Measurements from ENCODE around the gene REG1B.
A peak's percentile ranks its signal among the peaks of the same experiment; 100 is the strongest.

The REG1B gene

GRCh38 chr2:79071078-79071477, 16.7 kb downstream of the REG1B start:
- TF ChIP-seq USF1 (IDR thresholded peaks at IDR 0.05) (no peak), FOXM1 (IDR thresholded peaks at IDR 0.05; ENCODE audit: borderline replicate concordance, low read depth) (no peak), TEAD4 (IDR thresholded peaks at IDR 0.05) (no peak), CREB1 (IDR thresholded peaks at IDR 0.05; ENCODE audit: low read depth) (no peak), EP300 (IDR thresholded peaks at IDR 0.05; ENCODE audit: borderline replicate concordance) (no peak), EGR1 (IDR thresholded peaks at IDR 0.05) (no peak), CEBPB (IDR thresholded peaks at IDR 0.05) (no peak), RAD21 (IDR thresholded peaks at IDR 0.05; ENCODE audit: low read depth) (no peak), TAF1 (IDR thresholded peaks at IDR 0.05; ENCODE audit: low read depth) (no peak), ZBTB7A (IDR thresholded peaks at IDR 0.05; ENCODE audit: low read depth) (no peak), TCF12 (IDR thresholded peaks at IDR 0.05; ENCODE audit: low read depth) (no peak), YY1 (IDR thresholded peaks at IDR 0.05; ENCODE audit: low read depth) (no peak), NFIC (IDR thresholded peaks at IDR 0.05) (no peak), MAX (IDR thresholded peaks at IDR 0.05) (no peak)
- TF ChIP-seq, protein P1, sequence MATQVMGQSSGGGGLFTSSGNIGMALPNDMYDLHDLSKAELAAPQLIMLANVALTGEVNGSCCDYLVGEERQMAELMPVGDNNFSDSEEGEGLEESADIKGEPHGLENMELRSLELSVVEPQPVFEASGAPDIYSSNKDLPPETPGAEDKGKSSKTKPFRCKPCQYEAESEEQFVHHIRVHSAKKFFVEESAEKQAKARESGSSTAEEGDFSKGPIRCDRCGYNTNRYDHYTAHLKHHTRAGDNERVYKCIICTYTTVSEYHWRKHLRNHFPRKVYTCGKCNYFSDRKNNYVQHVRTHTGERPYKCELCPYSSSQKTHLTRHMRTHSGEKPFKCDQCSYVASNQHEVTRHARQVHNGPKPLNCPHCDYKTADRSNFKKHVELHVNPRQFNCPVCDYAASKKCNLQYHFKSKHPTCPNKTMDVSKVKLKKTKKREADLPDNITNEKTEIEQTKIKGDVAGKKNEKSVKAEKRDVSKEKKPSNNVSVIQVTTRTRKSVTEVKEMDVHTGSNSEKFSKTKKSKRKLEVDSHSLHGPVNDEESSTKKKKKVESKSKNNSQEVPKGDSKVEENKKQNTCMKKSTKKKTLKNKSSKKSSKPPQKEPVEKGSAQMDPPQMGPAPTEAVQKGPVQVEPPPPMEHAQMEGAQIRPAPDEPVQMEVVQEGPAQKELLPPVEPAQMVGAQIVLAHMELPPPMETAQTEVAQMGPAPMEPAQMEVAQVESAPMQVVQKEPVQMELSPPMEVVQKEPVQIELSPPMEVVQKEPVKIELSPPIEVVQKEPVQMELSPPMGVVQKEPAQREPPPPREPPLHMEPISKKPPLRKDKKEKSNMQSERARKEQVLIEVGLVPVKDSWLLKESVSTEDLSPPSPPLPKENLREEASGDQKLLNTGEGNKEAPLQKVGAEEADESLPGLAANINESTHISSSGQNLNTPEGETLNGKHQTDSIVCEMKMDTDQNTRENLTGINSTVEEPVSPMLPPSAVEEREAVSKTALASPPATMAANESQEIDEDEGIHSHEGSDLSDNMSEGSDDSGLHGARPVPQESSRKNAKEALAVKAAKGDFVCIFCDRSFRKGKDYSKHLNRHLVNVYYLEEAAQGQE (IDR thresholded peaks at IDR 0.05; ENCODE audit: low read depth): no peak

DNA sequence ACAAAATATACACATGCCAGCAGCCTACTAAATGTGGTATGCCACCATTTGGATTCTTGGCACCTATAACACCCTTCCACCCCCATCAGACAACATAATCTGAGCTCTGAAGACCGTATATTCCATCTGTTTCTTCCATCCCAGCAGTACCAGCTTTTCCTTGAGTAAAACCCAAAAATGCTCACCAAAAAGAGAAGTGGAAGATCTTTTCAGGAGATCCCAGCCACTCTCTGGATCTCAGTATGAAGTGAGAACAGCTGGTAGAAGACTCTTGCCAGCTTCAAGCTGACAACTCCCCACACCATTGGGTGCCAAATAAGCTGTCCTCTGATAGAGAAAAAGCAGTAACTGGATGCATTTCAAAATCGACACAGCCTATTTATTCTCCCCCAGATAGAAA, 22.6 kb downstream of the REG1B start:
- no peak for TF ChIP-seq USF1 (IDR thresholded peaks at IDR 0.05)
- no peak for TF ChIP-seq EP300 (IDR thresholded peaks at IDR 0.05; ENCODE audit: borderline replicate concordance)
- no peak for TF ChIP-seq YY1 (IDR thresholded peaks at IDR 0.05; ENCODE audit: low read depth)
- TF ChIP-seq EGR1 (IDR thresholded peaks at IDR 0.05): no peak
- no peak for TF ChIP-seq RAD21 (IDR thresholded peaks at IDR 0.05; ENCODE audit: low read depth)
- TF ChIP-seq TAF1 (IDR thresholded peaks at IDR 0.05; ENCODE audit: low read depth): no peak
- TF ChIP-seq, protein P1 (IDR thresholded peaks at IDR 0.05; ENCODE audit: low read depth): no peak
- TF ChIP-seq FOXM1 (IDR thresholded peaks at IDR 0.05; ENCODE audit: borderline replicate concordance, low read depth): no peak
- TF ChIP-seq TEAD4 (IDR thresholded peaks at IDR 0.05): no peak
- TF ChIP-seq MAX (IDR thresholded peaks at IDR 0.05): no peak
- no peak for TF ChIP-seq CEBPB (IDR thresholded peaks at IDR 0.05)
- no peak for TF ChIP-seq TCF12 (IDR thresholded peaks at IDR 0.05; ENCODE audit: low read depth)
- TF ChIP-seq NFIC (IDR thresholded peaks at IDR 0.05): no peak
- no peak for TF ChIP-seq CREB1 (IDR thresholded peaks at IDR 0.05; ENCODE audit: low read depth)

DNA sequence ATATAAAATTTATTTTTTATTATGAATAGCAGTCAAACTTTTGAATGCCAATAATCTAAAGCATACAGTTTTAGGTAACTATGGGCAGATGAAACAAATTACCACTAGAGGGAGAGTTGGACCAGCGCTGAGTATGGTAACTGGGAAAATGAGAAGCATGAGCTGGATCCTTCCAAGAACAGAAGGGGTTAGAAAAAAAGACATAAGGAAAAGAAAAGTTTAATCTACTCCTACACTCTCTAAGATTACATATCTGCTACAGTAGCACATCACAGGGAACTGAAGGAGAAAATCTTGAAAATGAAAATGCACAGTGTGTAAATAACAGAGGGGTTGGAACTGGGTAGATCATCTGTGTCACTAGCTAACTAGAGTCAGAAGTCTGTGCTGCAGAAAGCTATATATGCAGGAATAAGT, 46.8 kb downstream of the REG1B start:
- TF ChIP-seq RAD21 (IDR thresholded peaks at IDR 0.05; ENCODE audit: low read depth): peak; percentile 46
- TF ChIP-seq EGR1 (IDR thresholded peaks at IDR 0.05): no peak

DNA sequence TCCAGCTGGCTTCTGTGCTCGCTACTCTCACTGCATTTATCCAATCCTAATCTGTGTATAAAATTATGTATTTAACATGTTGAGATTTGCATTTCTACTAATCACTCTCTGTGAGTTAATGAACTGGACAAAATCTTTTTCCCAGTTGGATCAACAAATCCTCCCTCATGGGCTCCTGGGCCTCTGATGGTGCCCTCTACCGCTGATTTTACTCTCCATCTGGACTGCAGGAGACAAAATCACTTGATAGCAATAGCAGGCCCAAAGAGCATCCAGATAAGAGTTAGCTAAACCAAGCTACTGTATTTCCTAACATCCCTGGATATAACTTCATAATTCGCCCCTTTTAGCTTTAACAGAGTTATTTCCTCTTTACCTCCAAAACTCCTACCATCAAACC, 47.8 kb downstream of the REG1B start:
- no peak for TF ChIP-seq ZBTB7A (IDR thresholded peaks at IDR 0.05; ENCODE audit: low read depth)
- no peak for TF ChIP-seq YY1 (IDR thresholded peaks at IDR 0.05; ENCODE audit: low read depth)
- no peak for TF ChIP-seq NFIC (IDR thresholded peaks at IDR 0.05)
- no peak for TF ChIP-seq RAD21 (IDR thresholded peaks at IDR 0.05; ENCODE audit: low read depth)
- no peak for TF ChIP-seq MAX (IDR thresholded peaks at IDR 0.05)
- TF ChIP-seq USF1 (IDR thresholded peaks at IDR 0.05): no peak
- TF ChIP-seq TCF12 (IDR thresholded peaks at IDR 0.05; ENCODE audit: low read depth): no peak
- no peak for TF ChIP-seq CREB1 (IDR thresholded peaks at IDR 0.05; ENCODE audit: low read depth)

All from Ishikawa (cell line).